GM12878 (cell line): ENCODE measurements around the gene RERG. TPM values are rescaled to one million over a fixed set of nuclear protein-coding genes. Genes with fewer than 3 reads are reported as not detected.

Experiments
- ATAC-seq: fragments of 200-7000 bp; cut with Tn5 transposase; 3 replicates; pipeline ENCODE4 v1.9.1; 2020; ENCODE audit warnings: mild to moderate bottlenecking, moderate library complexity
- BruUV-seq: library from RNA; stranded (reverse); fragments of 400-500 nt; replicated peaks from 2 replicates; lab custom pipeline; 2021; lab: Mats Ljungman, UMichigan
- CTCF ChIA-PET: fragments of 300-600 bp; sonication (Branson Sonifier 250); formaldehyde crosslinking; extraction: SDS; loops from one replicate; lab custom pipeline; 2021; ENCODE audit warnings: inconsistent platforms; lab: Yijun Ruan, JAX
- POLR2A ChIA-PET: fragments of 350-600 bp; formaldehyde crosslinking; extraction: SDS; loops from one replicate; lab custom pipeline; 2021; ENCODE audit warnings: inconsistent platforms; lab: Charles Lee
- RAD21 ChIA-PET: fragments of 300-600 bp; sonication (Branson Sonifier 250); formaldehyde crosslinking; loops from one replicate; lab custom pipeline; 2023; ENCODE audit warnings: antibody characterized with exemption; ENCODE audit not compliant: unreplicated experiment; lab: Charles Lee
- SMC1A ChIA-PET: fragments of 300-600 bp; sonication (Branson Sonifier 250); formaldehyde crosslinking; loops from one replicate; lab custom pipeline; 2023; ENCODE audit not compliant: unreplicated experiment, uncharacterized antibody; lab: Charles Lee
- DNase-seq: peaks from one replicate; pipeline ENCODE4 v3.0.0-alpha.2; 2011; ENCODE audit warnings: low read depth, low spot score
- FAIRE-seq: peaks from 3 replicates; lab custom pipeline; 2011; peaks lifted over from hg19 to GRCh38; lab: Jason Lieb, UNC
- H2AFZ ChIP-seq: 2 replicates; pipeline ENCODE4 v1.6.0; 2011; ENCODE audit warnings: low read depth, low read length, control low read depth; ENCODE audit not compliant: control insufficient read depth
- H3K27ac ChIP-seq: 2 replicates; pipeline ENCODE4 v1.5.1; 2011; ENCODE audit warnings: control low read depth; ENCODE audit not compliant: control insufficient read depth, insufficient read depth
- H3K27me3 ChIP-seq, 2 experiments: replicated peaks in 1 of 2; 2 replicates each; pipeline versions ENCODE4 v1.6.0 to v1.6.1; 2011; ENCODE audit warnings: low read length in 1 of 2; ENCODE audit not compliant: control insufficient read depth in 2 of 2, insufficient read depth in 2 of 2
- H3K36me3 ChIP-seq, 2 experiments: 2 replicates each; pipeline ENCODE4 v1.5.1; 2011; ENCODE audit warnings: low read length in 1 of 2; ENCODE audit not compliant: control insufficient read depth in 2 of 2, insufficient read depth in 2 of 2
- H3K4me1 ChIP-seq: 2 replicates; pipeline ENCODE4 v1.6.1; 2011; ENCODE audit warnings: mild to moderate bottlenecking, low read length, moderate library complexity, mixed read lengths; ENCODE audit not compliant: control insufficient read depth, insufficient read depth
- H3K4me2 ChIP-seq: 2 replicates; pipeline ENCODE4 v1.6.0; 2011; ENCODE audit warnings: control low read depth; ENCODE audit not compliant: control insufficient read depth, insufficient read depth
- H3K4me3 ChIP-seq: fragments of 200-600 bp; sonication (generic); 2 replicates; pipeline ENCODE4 v1.5.1; 2016
- H3K79me2 ChIP-seq: 2 replicates; pipeline ENCODE4 v1.6.0; 2011; ENCODE audit warnings: low read length; ENCODE audit not compliant: control insufficient read depth, insufficient read depth
- H3K9ac ChIP-seq: 2 replicates; pipeline ENCODE4 v1.8.0; 2011; ENCODE audit warnings: low read length, control low read depth, mixed read lengths; ENCODE audit not compliant: control insufficient read depth, insufficient read depth
- H3K9me3 ChIP-seq: replicated peaks from 3 replicates; pipeline ENCODE4 v1.5.1; 2011; ENCODE audit warnings: mild to moderate bottlenecking, low read length; ENCODE audit not compliant: control insufficient read depth, insufficient read depth
- H4K20me1 ChIP-seq: 2 replicates; pipeline ENCODE4 v1.6.0; 2011; ENCODE audit not compliant: control insufficient read depth, insufficient read depth
- BACH1 ChIP-seq: fragments of 450-650 bp; IDR thresholded peaks from 2 replicates; pipeline ENCODE4 v1.6.1; 2017; ENCODE audit warnings: mild to moderate bottlenecking, borderline replicate concordance
- HCFC1 ChIP-seq: fragments of 150-350 bp; IDR thresholded peaks from 2 replicates; pipeline ENCODE4 v1.6.1; 2014; ENCODE audit warnings: low read length
- HDAC6 ChIP-seq: fragments of 200-600 bp; sonication (generic); IDR thresholded peaks from one replicate; pipeline ENCODE4 v1.8.0; 2017; ENCODE audit warnings: antibody characterized with exemption; ENCODE audit not compliant: unreplicated experiment
- IKZF2 ChIP-seq, 2 experiments: fragments of 450-650 bp; IDR thresholded peaks; 2 replicates each; pipeline ENCODE4 v1.6.1; 2017; ENCODE audit warnings: mild to moderate bottlenecking in 2 of 2, moderate library complexity in 2 of 2
- KDM1A ChIP-seq: fragments of 200-600 bp; sonication (generic); IDR thresholded peaks from 2 replicates; pipeline ENCODE4 v1.6.1; 2016; ENCODE audit warnings: borderline replicate concordance
- NR2F1 ChIP-seq: fragments of 450-650 bp; conservative IDR thresholded peaks from 2 replicates; pipeline ENCODE4 v1.6.1; 2017; ENCODE audit warnings: mild to moderate bottlenecking
- RELA ChIP-seq: fragments of 450-650 bp; IDR thresholded peaks from 2 replicates; pipeline ENCODE4 v1.8.0; 2014; ENCODE audit warnings: borderline replicate concordance; ENCODE audit not compliant: partially characterized antibody
- TCF3 ChIP-seq: IDR thresholded peaks from 2 replicates; pipeline ENCODE4 v1.6.1; 2012; ENCODE audit warnings: low read depth, mild to moderate bottlenecking, low read length, borderline replicate concordance; ENCODE audit not compliant: insufficient read depth
- WRNIP1 ChIP-seq: IDR thresholded peaks from 2 replicates; pipeline ENCODE4 v1.6.1; 2011; ENCODE audit warnings: low read depth, low read length, improper control_type of control experiment, borderline replicate concordance
- ZSCAN29 ChIP-seq: fragments of 450-650 bp; IDR thresholded peaks from 2 replicates; pipeline ENCODE4 v1.6.1; 2017; ENCODE audit warnings: mild to moderate bottlenecking, moderate library complexity
- ZZZ3 ChIP-seq: IDR thresholded peaks from 2 replicates; pipeline ENCODE4 v1.6.1; 2011; ENCODE audit warnings: low read depth; ENCODE audit not compliant: control insufficient read depth, insufficient read length
- WGBS: methylation state at CpG from one replicate; pipeline ENCODE4 v1.1.6; 2016; ENCODE audit warnings: low lambda C conversion rate; ENCODE audit not compliant: insufficient replicate concordance, insufficient coverage; ENCODE audit errors: missing lambda C conversion rate; 5-methylcytosine and 5-hydroxymethylcytosine counted together
- in situ Hi-C: fragments of 300-500 bp; cut with MboI; formaldehyde crosslinking; loops from 9 replicates; pipeline ENCODE4 v1.14.3; 2018; ENCODE audit warnings: mixed read lengths
- intact Hi-C: fragments of 100-400 bp; cut with micrococcal nuclease; formaldehyde crosslinking; loops from one replicate; pipeline ENCODE4 v1.14.2; 2022; ENCODE audit not compliant: unreplicated experiment
- polyA plus RNA-seq, 11 experiments: library from polyadenylated mRNA; depleted of rRNA in 4 of 11; unstranded in 6 of 11; stranded (reverse) in 5 of 11; fragments of >200 nt; fragmentation: Nextera tagmentation in 4 of 11; fragmentation: Illumina TruSeq in 1 of 11; extraction: Ambion mirVana in 4 of 11; extraction: Trizol in 1 of 11; gene quantifications; 1 replicate in 1 of 11; 2 replicates in 10 of 11; pipeline versions ENCODE4 v1.2.1 to v1.2.3, GENCODE V29; 2011 to 2016; ENCODE audit warnings: inconsistent platforms in 2 of 11, missing spikeins in 2 of 11, low read depth in 1 of 11
- total RNA-seq, 4 experiments: library from RNA; depleted of rRNA in 3 of 4; stranded (reverse); fragments of >200 nt in 3 of 4; fragmentation: Illumina TruSeq in 1 of 4; extraction: Trizol in 1 of 4; gene quantifications; 2 replicates each; pipeline versions ENCODE4 v1.2.1 to v1.2.3, GENCODE V29; 2013 to 2021
- TF ChIP-seq, protein P1 (sequence below): fragments of 450-650 bp; IDR thresholded peaks from 2 replicates; pipeline ENCODE4 v1.6.1; 2017; ENCODE audit warnings: borderline replicate concordance

Gene RERG
- total and polyA plus RNA-seq, 10 of the 15 experiments (the other 5 are each of a cell fraction or from before 2014, with no cell fraction given) = 0.03 to 5.3 (median 0.05) TPM; not detected in 5

DNA sequence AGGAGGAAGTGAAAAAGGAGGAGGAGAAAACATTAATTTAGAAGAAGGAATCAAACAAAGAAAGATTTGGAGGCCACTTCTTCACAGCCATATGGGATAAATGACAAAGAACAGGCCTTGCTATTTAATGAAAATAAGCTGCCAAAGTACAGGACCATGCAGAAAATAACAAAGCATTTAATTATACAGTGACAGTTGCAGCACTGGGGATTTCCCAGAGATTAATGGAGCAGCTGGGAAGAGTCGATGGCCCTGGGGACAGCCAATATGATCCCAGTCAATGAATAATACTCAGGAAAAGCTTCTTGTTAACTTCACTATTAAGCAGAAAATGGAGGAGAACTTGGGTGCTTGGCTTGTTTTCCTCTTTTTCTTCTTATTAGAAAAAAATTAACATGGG is 34.6 kb downstream of the RERG start:
- Histone ChIP-seq H4K20me1 (no peaks in the 10 kb centered on the region), H3K4me1 (no peaks in the 10 kb centered on the region), H3K9ac (no peak overlapping the region), H3K4me3 (no peak overlapping the region), H2AFZ (no peak overlapping the region), H3K79me2 (no peaks in the 10 kb centered on the region), H3K9me3 (no peaks in the 10 kb centered on the region), H3K36me3 (no peaks in the 10 kb centered on the region), H3K27me3 (no peaks in the 10 kb centered on the region), H3K27ac (no peak overlapping the region), H3K4me2 (no peak overlapping the region)
- in situ Hi-C loops = no loop called here
- ChIA-PET CTCF (interaction anchor here (0.7 kb wide), 1 partner anchor 616 kb away, joined by 4 read pairs; no protein-coding TSS in a partner anchor), RAD21 (no interaction called here), SMC1A (interaction anchor here (0.9 kb wide), 1 partner anchor 10 kb away, joined by 4 read pairs; no protein-coding TSS in a partner anchor), POLR2A (no interaction called here)
- BruUV-seq = no TSS peak
- WGBS = 0% methylated on average over 1 of the region's 1 CpG
- ATAC-seq (no peak), DNase-seq (no peak), FAIRE-seq (no peak)
- intact Hi-C loops = no loop called here
- TF ChIP-seq IKZF2 (IDR thresholded peaks at IDR 0.05) = no peak
- TF ChIP-seq ZZZ3 = no peak
- TF ChIP-seq NR2F1 = no peak
- TF ChIP-seq KDM1A = no peak
- no peak for TF ChIP-seq RELA
- TF ChIP-seq HDAC6 = no peak
- TF ChIP-seq ZSCAN29 = no peak
- no peak for TF ChIP-seq TCF3
- no peak for TF ChIP-seq WRNIP1

- no peak overlapping the region for H3K4me2 ChIP-seq
- WGBS = 56% methylated on average over 4 of the region's 4 CpGs
- no peak overlapping the region for H2AFZ ChIP-seq
- H3K27me3 ChIP-seq = no peaks in the 10 kb centered on the region
- in situ Hi-C loops = no loop called here
- TF ChIP-seq BACH1 = no peak
- no peak for TF ChIP-seq HCFC1
- TF ChIP-seq, protein P1, sequence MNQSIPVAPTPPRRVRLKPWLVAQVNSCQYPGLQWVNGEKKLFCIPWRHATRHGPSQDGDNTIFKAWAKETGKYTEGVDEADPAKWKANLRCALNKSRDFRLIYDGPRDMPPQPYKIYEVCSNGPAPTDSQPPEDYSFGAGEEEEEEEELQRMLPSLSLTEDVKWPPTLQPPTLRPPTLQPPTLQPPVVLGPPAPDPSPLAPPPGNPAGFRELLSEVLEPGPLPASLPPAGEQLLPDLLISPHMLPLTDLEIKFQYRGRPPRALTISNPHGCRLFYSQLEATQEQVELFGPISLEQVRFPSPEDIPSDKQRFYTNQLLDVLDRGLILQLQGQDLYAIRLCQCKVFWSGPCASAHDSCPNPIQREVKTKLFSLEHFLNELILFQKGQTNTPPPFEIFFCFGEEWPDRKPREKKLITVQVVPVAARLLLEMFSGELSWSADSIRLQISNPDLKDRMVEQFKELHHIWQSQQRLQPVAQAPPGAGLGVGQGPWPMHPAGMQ = no peak
- H3K27ac ChIP-seq = no peak overlapping the region
- ATAC-seq (no peak), DNase-seq (no peak), FAIRE-seq (no peak)
- no peaks in the 10 kb centered on the region for H3K79me2 ChIP-seq
- no peak overlapping the region for H3K9ac ChIP-seq
- ChIA-PET SMC1A (no interaction called here), CTCF (interaction anchor here (1.1 kb wide), 1 partner anchor 12 kb away, joined by 3 read pairs; no protein-coding TSS in a partner anchor), POLR2A (no interaction called here), RAD21 (no interaction called here)
- BruUV-seq = no TSS peak
- H3K9me3 ChIP-seq = no peaks in the 10 kb centered on the region
- no peaks in the 10 kb centered on the region for H3K4me1 ChIP-seq
- H3K4me3 ChIP-seq = no peak overlapping the region
- intact Hi-C loops = no loop called here
- H4K20me1 ChIP-seq = no peaks in the 10 kb centered on the region
- H3K36me3 ChIP-seq = no peaks in the 10 kb centered on the region
Observed at GRCh38 chr12:15184484-15184883, 36.7 kb downstream of the RERG start.
